Endodermal cell (in vitro differentiated cells): ENCODE measurements around the gene ATXN7. TPM values are rescaled to one million over a fixed set of nuclear protein-coding genes. Genes with fewer than 3 reads are reported as not detected.
A peak's percentile ranks its signal among the peaks of the same experiment; 100 is the strongest.

Source experiments
- DNase-seq: peaks from one replicate; pipeline ENCODE4 v3.0.0-alpha.2; 2017
- H3K27ac ChIP-seq: 2 replicates; pipeline ENCODE4 v1.5.1; 2013; ENCODE audit warnings: mild to moderate bottlenecking, low read depth, low read length, moderate library complexity
- H3K27me3 ChIP-seq: 2 replicates; pipeline ENCODE4 v1.6.1; 2013; ENCODE audit warnings: mild to moderate bottlenecking, low read length, moderate library complexity; ENCODE audit not compliant: insufficient read depth, control insufficient read depth, poor library complexity, severe bottlenecking
- H3K36me3 ChIP-seq: 2 replicates; pipeline ENCODE4 v1.7.0; 2013; ENCODE audit warnings: mild to moderate bottlenecking, low read length, moderate library complexity; ENCODE audit not compliant: control insufficient read depth, insufficient read depth
- H3K4me1 ChIP-seq: one replicate; pipeline ENCODE4 v1.7.0; 2013; ENCODE audit warnings: low read length; ENCODE audit not compliant: control insufficient read depth, insufficient read depth
- H3K4me3 ChIP-seq: 2 replicates; pipeline ENCODE4 v1.5.1; 2013; ENCODE audit warnings: mild to moderate bottlenecking, low read length, moderate library complexity
- H3K9ac ChIP-seq: 2 replicates; pipeline ENCODE4 v1.6.1; 2013; ENCODE audit warnings: mild to moderate bottlenecking, low read length, moderate library complexity; ENCODE audit not compliant: poor library complexity, severe bottlenecking; ENCODE audit errors: extremely low read depth
- H3K9me3 ChIP-seq: 2 replicates; pipeline ENCODE4 v1.6.1; 2013; ENCODE audit warnings: mild to moderate bottlenecking, low read length, moderate library complexity; ENCODE audit not compliant: control insufficient read depth
- H3K27ac Mint-ChIP-seq: 2 replicates; pipeline ENCODE4 v1.8.0; 2020; ENCODE audit warnings: mixed read lengths
- H3K27me3 Mint-ChIP-seq: 2 replicates; pipeline ENCODE4 v1.8.0; 2021; ENCODE audit warnings: mild to moderate bottlenecking, mixed read lengths; ENCODE audit not compliant: insufficient read depth
- H3K36me3 Mint-ChIP-seq: 2 replicates; pipeline ENCODE4 v1.8.0; 2020; ENCODE audit warnings: low read depth, mixed read lengths
- H3K4me1 Mint-ChIP-seq: 2 replicates; pipeline ENCODE4 v1.8.0; 2020; ENCODE audit warnings: mixed read lengths
- H3K4me3 Mint-ChIP-seq: 2 replicates; pipeline ENCODE4 v1.8.0; 2020; ENCODE audit warnings: mild to moderate bottlenecking, moderate library complexity, mixed read lengths
- H3K9me3 Mint-ChIP-seq: 2 replicates; pipeline ENCODE4 v1.8.0; 2020; ENCODE audit warnings: mild to moderate bottlenecking, mixed read lengths
- CTCF ChIP-seq: fragments of 200-600 bp; sonication (generic); conservative IDR thresholded peaks from 2 replicates; pipeline ENCODE4 v1.5.0; 2021; ENCODE audit warnings: antibody characterized with exemption, mild to moderate bottlenecking
- WGBS, 2 experiments: methylation state at CpG; one replicate each; pipeline versions ENCODE4 v1.1.5 to v1.1.7; 2013; ENCODE audit warnings: missing lambda C conversion rate in 2 of 2, mixed read lengths in 1 of 2; ENCODE audit not compliant: insufficient coverage in 1 of 2, insufficient read length in 1 of 2; 5-methylcytosine and 5-hydroxymethylcytosine counted together
- total RNA-seq, 2 donors: library from RNA; stranded (reverse); fragmentation: NEBNext Ultra II Directional in 1 of 2; extraction: Animal tissue kit (Norgen Biotek cat#: 25700) in 1 of 2; gene quantifications; 2 replicates in 1 of 2; 3 replicates in 1 of 2; pipeline ENCODE4 v1.2.1, GENCODE V29; 2021

Gene ATXN7
- total RNA-seq, 2 donors from 2014 or later: 28.1 to 28.8 TPM

- H3K27ac ChIP-seq: no peak overlapping the region
- H3K36me3 Mint-ChIP-seq: peaks cover 30% of the 10 kb centered on the region
- peaks cover 26% of the 10 kb centered on the region for H3K4me1 Mint-ChIP-seq
- H3K4me3 Mint-ChIP-seq: no peak overlapping the region
- DNase-seq: no peak
- WGBS, 2 experiments: 100% methylated on average over 1 to 3 of the region's 3 CpGs
- H3K4me1 ChIP-seq: peaks cover 14% of the 10 kb centered on the region
- H3K9me3 Mint-ChIP-seq: no peaks in the 10 kb centered on the region
- TF ChIP-seq CTCF: no peak
- no peak overlapping the region for H3K27ac Mint-ChIP-seq
- H3K27me3 ChIP-seq: no peaks in the 10 kb centered on the region
- no peak overlapping the region for H3K9ac ChIP-seq
- H3K9me3 ChIP-seq: no peaks in the 10 kb centered on the region
- no peak overlapping the region for H3K4me3 ChIP-seq
- peaks cover 14% of the 10 kb centered on the region for H3K36me3 ChIP-seq
- no peaks in the 10 kb centered on the region for H3K27me3 Mint-ChIP-seq
Observed at GRCh38 chr3:63869940-63870614, 6.4 kb downstream of the ATXN7 start.

- Histone ChIP-seq H3K27me3 (no peaks in the 10 kb centered on the region), H3K4me3 (no peak overlapping the region), H3K9me3 (no peaks in the 10 kb centered on the region), H3K4me1 (peaks cover 14% of the 10 kb centered on the region), H3K36me3 (peaks cover 14% of the 10 kb centered on the region), H3K27ac (no peak overlapping the region), H3K9ac (no peak overlapping the region)
- no peak for TF ChIP-seq CTCF
- 86 to 98% methylated on average over 1 to 2 of the region's 2 CpGs for WGBS, 2 experiments
- peak overlapping the region; percentile 12 for H3K27ac Mint-ChIP-seq
- H3K4me1 Mint-ChIP-seq: peaks cover 25% of the 10 kb centered on the region
- DNase-seq: no peak
- peaks cover 27% of the 10 kb centered on the region for H3K36me3 Mint-ChIP-seq
- no peaks in the 10 kb centered on the region for H3K27me3 Mint-ChIP-seq
- no peak overlapping the region for H3K4me3 Mint-ChIP-seq
- no peaks in the 10 kb centered on the region for H3K9me3 Mint-ChIP-seq
Observed at GRCh38 chr3:63870615-63871005, 6.9 kb downstream of the ATXN7 start.

GRCh38 chr3:63872135-63872924 is 8.7 kb downstream of the ATXN7 start:
- no peaks in the 10 kb centered on the region for H3K27me3 ChIP-seq
- peaks cover 13% of the 10 kb centered on the region for H3K36me3 Mint-ChIP-seq
- peaks cover 26% of the 10 kb centered on the region for H3K4me1 ChIP-seq
- H3K9me3 Mint-ChIP-seq: no peaks in the 10 kb centered on the region
- H3K4me3 ChIP-seq: peak overlapping the region; percentile 36
- TF ChIP-seq CTCF: no peak
- H3K9me3 ChIP-seq: no peaks in the 10 kb centered on the region
- H3K4me1 Mint-ChIP-seq: peaks cover 41% of the 10 kb centered on the region
- no peak overlapping the region for H3K9ac ChIP-seq
- H3K36me3 ChIP-seq: peaks cover under 1% of the 10 kb centered on the region
- H3K4me3 Mint-ChIP-seq: no peak overlapping the region
- H3K27me3 Mint-ChIP-seq: no peaks in the 10 kb centered on the region
- H3K27ac ChIP-seq: no peak overlapping the region
- H3K27ac Mint-ChIP-seq: peak overlapping the region; percentile 75
- WGBS, 2 experiments: 84% methylated on average over 2 of the region's 2 CpGs; no CpG with 5 or more reads in 1 of the 2 experiments
- DNase-seq: no peak
